SK-N-SH (cell line): ENCODE measurements around the gene PLEKHA4. TPM values are rescaled to one million over a fixed set of nuclear protein-coding genes. Genes with fewer than 3 reads are reported as not detected.
"Not testable (repeated sequence)": the region's sequence is repeated elsewhere in the genome, so short reads cannot be mapped to it uniquely, and the experiment has no call there.

ENCODE experiments used
- CTCF ChIA-PET: fragments of 300-600, 350-600 bp; formaldehyde crosslinking; extraction: SDS; loops from one replicate; lab custom pipeline; 2021; lab: Yijun Ruan, JAX
- POLR2A ChIA-PET: fragments of 350-600 bp; sonication (Branson Sonifier 250); formaldehyde crosslinking; extraction: SDS; loops from one replicate; lab custom pipeline; 2020; ENCODE audit warnings: antibody characterized with exemption, inconsistent platforms; lab: Yijun Ruan, JAX
- DNase-seq: peaks from one replicate; pipeline ENCODE4 v3.0.0; 2012
- H2AFZ ChIP-seq: fragments of 200-600 bp; sonication (generic); 2 replicates; pipeline ENCODE4 v1.8.1; 2016; ENCODE audit warnings: antibody characterized with exemption, mild to moderate bottlenecking, low read depth
- H3F3A ChIP-seq: fragments of 200-600 bp; sonication (generic); replicated peaks from 2 replicates; pipeline ENCODE3; 2016; ENCODE audit warnings: antibody characterized with exemption, mild to moderate bottlenecking; ENCODE audit not compliant: insufficient read depth
- H3K27ac ChIP-seq, 2 experiments: fragments of 200-500 bp in 1 of 2; fragments of 200-600 bp in 1 of 2; sonication (Bioruptor generic) in 1 of 2; sonication (generic), shearing (Covaris generic) in 1 of 2; 2 replicates each; pipeline versions ENCODE4 v1.5.1 to v1.6.1; 2014 to 2016; ENCODE audit warnings: low read depth in 2 of 2, inconsistent platforms in 1 of 2, low read length in 1 of 2, mild to moderate bottlenecking in 1 of 2, mixed read lengths in 1 of 2
- H3K27me3 ChIP-seq: fragments of 200-600 bp; sonication (generic), shearing (Covaris generic); 2 replicates; pipeline ENCODE4 v1.6.1; 2016; ENCODE audit warnings: mixed run types; ENCODE audit not compliant: insufficient read depth
- H3K36me3 ChIP-seq, 2 experiments: fragments of 200-500 bp in 1 of 2; fragments of 200-600 bp in 1 of 2; sonication (Bioruptor generic) in 1 of 2; sonication (generic) in 1 of 2; replicated peaks in 1 of 2; 2 replicates each; pipeline versions ENCODE3 to v1.5.1; 2014 to 2016; ENCODE audit warnings: low read length in 1 of 2, mild to moderate bottlenecking in 1 of 2; ENCODE audit not compliant: insufficient read depth in 2 of 2, control insufficient read depth in 1 of 2
- H3K4me1 ChIP-seq, 2 experiments: fragments of 200-500 bp in 1 of 2; fragments of 200-600 bp in 1 of 2; sonication (Bioruptor generic) in 1 of 2; sonication (generic), shearing (Covaris generic) in 1 of 2; 2 replicates each; pipeline versions ENCODE4 v1.5.1 to v1.6.1; 2014 to 2016; ENCODE audit warnings: low read depth in 1 of 2, low read length in 1 of 2, mixed run types in 1 of 2; ENCODE audit not compliant: insufficient read depth in 2 of 2, control insufficient read depth in 1 of 2
- H3K4me2 ChIP-seq: fragments of 200-600 bp; sonication (generic), shearing (Covaris generic); 2 replicates; pipeline ENCODE4 v1.6.1; 2017; ENCODE audit warnings: mixed run types
- H3K4me3 ChIP-seq, 2 experiments: fragments of 200-500 bp in 1 of 2; fragments of 200-600 bp in 1 of 2; sonication (Bioruptor generic) in 1 of 2; sonication (generic), shearing (Covaris generic) in 1 of 2; 2 replicates each; pipeline versions ENCODE4 v1.5.1 to v1.8.1; 2014 to 2016; ENCODE audit warnings: low read depth in 2 of 2, inconsistent platforms in 1 of 2, low read length in 1 of 2, mild to moderate bottlenecking in 1 of 2, mixed read lengths in 1 of 2, moderate library complexity in 1 of 2
- H3K79me2 ChIP-seq: fragments of 200-600 bp; sonication (generic); 2 replicates; pipeline ENCODE4 v1.8.1; 2017; ENCODE audit warnings: mild to moderate bottlenecking; ENCODE audit not compliant: insufficient read depth
- H3K9ac ChIP-seq: fragments of 200-600 bp; sonication (generic); 2 replicates; pipeline ENCODE4 v1.6.1; 2017; ENCODE audit warnings: mixed run types
- H3K9me2 ChIP-seq: fragments of 200-600 bp; sonication (generic); 2 replicates; pipeline ENCODE4 v1.6.1; 2017; ENCODE audit warnings: mixed run types
- H3K9me3 ChIP-seq: fragments of 200-600 bp; sonication (generic); 2 replicates; pipeline ENCODE4 v1.6.1; 2017; ENCODE audit warnings: mixed run types, mild to moderate bottlenecking, moderate library complexity
- H4K20me1 ChIP-seq: fragments of 200-600 bp; sonication (generic); 2 replicates; pipeline ENCODE4 v1.6.1; 2017; ENCODE audit warnings: mild to moderate bottlenecking, mixed run types; ENCODE audit not compliant: insufficient read depth
- CHD2 ChIP-seq: fragments of 150-350 bp; IDR thresholded peaks from 2 replicates; pipeline ENCODE4 v1.6.1; 2018; ENCODE audit warnings: low read length; ENCODE audit not compliant: partially characterized antibody
- EZH2phosphoT487 ChIP-seq: fragments of 200-600 bp; sonication (generic); IDR thresholded peaks from 2 replicates; pipeline ENCODE4 v1.6.1; 2017; ENCODE audit warnings: low read depth, mixed run types, mild to moderate bottlenecking, antibody characterized with exemption, moderate library complexity, borderline replicate concordance
- MAX ChIP-seq: IDR thresholded peaks from 2 replicates; pipeline ENCODE4 v1.4.0; 2012; ENCODE audit warnings: low read depth
- NRF1 ChIP-seq: IDR thresholded peaks from 2 replicates; pipeline ENCODE4 v1.6.1; 2012; ENCODE audit warnings: low read depth, mild to moderate bottlenecking, low read length
- REST ChIP-seq: IDR thresholded peaks from 2 replicates; pipeline ENCODE4 v1.6.1; 2012; ENCODE audit warnings: mild to moderate bottlenecking, low read depth, low read length, moderate library complexity
- SMC3 ChIP-seq: IDR thresholded peaks from 2 replicates; pipeline ENCODE4 v1.6.1; 2012; ENCODE audit warnings: low read depth, low read length, improper control_type of control experiment
- TAF1 ChIP-seq: IDR thresholded peaks from 2 replicates; pipeline ENCODE4 v1.6.1; 2012; ENCODE audit warnings: low read depth, mild to moderate bottlenecking, low read length, moderate library complexity, borderline replicate concordance
- TCF12 ChIP-seq: IDR thresholded peaks from 2 replicates; pipeline ENCODE4 v1.4.0; 2012
- WGBS: methylation state at CpG from one replicate; pipeline ENCODE4 v1.1.6; 2017; ENCODE audit warnings: low lambda C conversion rate; 5-methylcytosine and 5-hydroxymethylcytosine counted together
- polyA plus RNA-seq, 3 experiments: library from polyadenylated mRNA; depleted of rRNA; stranded (reverse); fragments of >200 nt; gene quantifications; 2 replicates each; pipeline ENCODE4 v1.2.3, GENCODE V29; 2012
- TF ChIP-seq, protein P1 (sequence below): IDR thresholded peaks from 2 replicates; pipeline ENCODE4; 2012
- TF ChIP-seq, protein P2 (sequence below): fragments of 150-350 bp; IDR thresholded peaks from 2 replicates; pipeline ENCODE4 v1.6.1; 2016; ENCODE audit warnings: mild to moderate bottlenecking, low read depth, low read length

PLEKHA4 gene
- polyA plus RNA-seq, 1 of the 3 experiments (the other 2 are of a cell fraction), result 5.6 TPM

DNA sequence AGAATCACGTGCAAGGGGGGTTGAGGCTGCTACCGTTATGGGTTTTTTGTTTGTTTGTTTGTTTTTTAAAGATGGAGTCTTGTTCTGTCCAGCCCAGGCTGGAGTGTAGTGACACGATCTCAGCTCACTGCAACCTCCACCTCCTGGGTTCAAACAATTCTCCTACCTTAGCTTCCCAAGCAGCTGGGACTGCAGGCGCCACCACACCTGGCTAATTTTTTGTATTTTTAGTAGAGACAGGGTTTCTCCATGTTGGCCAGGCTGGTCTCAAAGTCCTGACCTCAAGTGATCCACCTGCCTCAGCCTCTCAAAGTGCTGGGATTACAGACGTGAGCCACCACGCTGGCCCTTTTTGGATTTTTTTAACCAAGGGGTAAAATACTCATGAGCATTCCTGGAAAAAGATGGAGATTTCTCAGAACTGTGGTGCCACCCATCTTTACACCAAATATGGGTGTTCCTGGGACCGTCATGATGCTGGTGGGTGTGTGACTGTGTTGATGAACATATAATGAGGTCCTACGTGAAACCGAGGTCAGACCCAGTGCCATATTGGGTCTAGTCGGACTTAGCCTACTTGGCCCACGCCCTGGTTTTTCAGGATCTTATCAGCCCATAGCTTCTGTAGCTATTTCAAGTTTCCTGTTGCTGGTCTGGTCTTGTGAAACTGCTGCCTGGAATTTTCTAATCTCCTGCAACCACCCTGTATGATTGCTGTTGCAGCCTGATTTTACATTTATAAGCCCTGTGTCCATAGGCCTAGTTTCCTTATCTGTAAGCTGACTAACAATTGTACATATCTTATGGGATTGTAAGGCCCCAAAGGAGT lies 10.0 kb upstream of the PLEKHA4 start (continued):
- TF ChIP-seq REST, result no peak
- TF ChIP-seq, protein P1, sequence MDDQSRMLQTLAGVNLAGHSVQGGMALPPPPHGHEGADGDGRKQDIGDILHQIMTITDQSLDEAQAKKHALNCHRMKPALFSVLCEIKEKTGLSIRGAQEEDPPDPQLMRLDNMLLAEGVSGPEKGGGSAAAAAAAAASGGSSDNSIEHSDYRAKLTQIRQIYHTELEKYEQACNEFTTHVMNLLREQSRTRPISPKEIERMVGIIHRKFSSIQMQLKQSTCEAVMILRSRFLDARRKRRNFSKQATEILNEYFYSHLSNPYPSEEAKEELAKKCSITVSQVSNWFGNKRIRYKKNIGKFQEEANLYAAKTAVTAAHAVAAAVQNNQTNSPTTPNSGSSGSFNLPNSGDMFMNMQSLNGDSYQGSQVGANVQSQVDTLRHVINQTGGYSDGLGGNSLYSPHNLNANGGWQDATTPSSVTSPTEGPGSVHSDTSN, result no peak
- no peak for TF ChIP-seq TAF1
- no peak for TF ChIP-seq MAX
- no peak for TF ChIP-seq CHD2

DNA sequence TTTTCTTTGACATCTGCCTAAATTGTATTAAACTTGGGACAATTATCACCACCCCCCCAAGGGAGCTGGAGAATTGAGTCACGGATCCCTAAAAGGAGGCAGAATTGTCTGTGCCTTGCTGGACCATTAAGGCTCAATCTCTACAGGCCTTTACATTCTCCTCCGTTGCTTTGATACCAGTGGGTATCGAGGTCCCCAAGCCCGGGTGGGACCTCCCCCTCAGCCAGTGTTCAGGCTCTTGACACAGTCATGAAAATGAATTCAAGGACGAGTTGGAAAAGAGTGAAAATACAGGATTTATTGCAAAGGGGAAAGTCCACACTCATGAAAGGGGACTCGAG lies 9.4 kb upstream of the PLEKHA4 start:
- Histone ChIP-seq H3K4me3 (no peak overlapping the region), H3K36me3 (peaks cover 29 to 81% of the 10 kb centered on the region in 2 experiments), H3K27me3 (no peaks in the 10 kb centered on the region), H3K9me3 (no peaks in the 10 kb centered on the region), H3K79me2 (peaks cover 63% of the 10 kb centered on the region), H3K4me1 (peaks cover 12 to 26% of the 10 kb centered on the region in 2 experiments; a peak in 3 of 4 replicates), H3K27ac (no peak overlapping the region; a peak in 1 of 4 replicates), H3K9me2 (no peaks in the 10 kb centered on the region), H3K4me2 (no peak overlapping the region), H3K9ac (no peak overlapping the region), H2AFZ (no peak overlapping the region), H3F3A (peaks cover 62% of the 10 kb centered on the region), H4K20me1 (peaks cover 59% of the 10 kb centered on the region)
- WGBS, result 96% methylated on average over 6 of the region's 6 CpGs
- DNase-seq, result no peak
- POLR2A ChIA-PET, result no interaction called here
- TF ChIP-seq TCF12 (no peak), SMC3 (no peak), EZH2phosphoT487 (no peak), NRF1 (no peak)
- TF ChIP-seq, protein P2, sequence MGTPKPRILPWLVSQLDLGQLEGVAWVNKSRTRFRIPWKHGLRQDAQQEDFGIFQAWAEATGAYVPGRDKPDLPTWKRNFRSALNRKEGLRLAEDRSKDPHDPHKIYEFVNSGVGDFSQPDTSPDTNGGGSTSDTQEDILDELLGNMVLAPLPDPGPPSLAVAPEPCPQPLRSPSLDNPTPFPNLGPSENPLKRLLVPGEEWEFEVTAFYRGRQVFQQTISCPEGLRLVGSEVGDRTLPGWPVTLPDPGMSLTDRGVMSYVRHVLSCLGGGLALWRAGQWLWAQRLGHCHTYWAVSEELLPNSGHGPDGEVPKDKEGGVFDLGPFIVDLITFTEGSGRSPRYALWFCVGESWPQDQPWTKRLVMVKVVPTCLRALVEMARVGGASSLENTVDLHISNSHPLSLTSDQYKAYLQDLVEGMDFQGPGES, result no peak
- CTCF ChIA-PET, result interaction anchor here (1.1 kb wide), 1 partner anchor 33 kb away, joined by 3 read pairs; no protein-coding TSS in a partner anchor

GRCh38 chr19:48876043-48876981 lies 7.9 kb upstream of the PLEKHA4 start:
- ChIA-PET CTCF (interaction anchor here (1.3 kb wide), 1 partner anchor 34 kb away, joined by 8 read pairs; no protein-coding TSS in a partner anchor), POLR2A (interaction anchor here (0.6 to 2.2 kb wide), 2 partner anchors 24 to 40 kb away, joined by 3 to 5 read pairs; partner anchors contain the start of gene NUCB1)
- not testable (repeated sequence) for H3K9me3 ChIP-seq, H3K27me3 ChIP-seq, H3K9me2 ChIP-seq, H3K4me3 ChIP-seq, DNase-seq, H2AFZ ChIP-seq
- WGBS, result 85% methylated on average over 30 of the region's 30 CpGs
- Histone ChIP-seq H3K27ac (peak overlapping the region in 1 of 2 experiments; percentile 100; a peak in 2 of 4 replicates), H3K4me1 (peaks cover 12 to 28% of the 10 kb centered on the region in 2 experiments; a peak in 3 of 4 replicates), H4K20me1 (peaks cover 59% of the 10 kb centered on the region), H3F3A (peaks cover 55% of the 10 kb centered on the region), H3K79me2 (peaks cover 69% of the 10 kb centered on the region), H3K4me2 (peak overlapping the region; percentile 93), H3K9ac (peak overlapping the region; percentile 100; the same call in 1 of the 2 replicates), H3K36me3 (peaks cover 29 to 68% of the 10 kb centered on the region in 2 experiments)
